K562 (cell line): ENCODE measurements around the gene APC2. TPM values are rescaled to one million over a fixed set of nuclear protein-coding genes. Genes with fewer than 3 reads are reported as not detected.
A peak's percentile ranks its signal among the peaks of the same experiment; 100 is the strongest.

Source experiments
- CREB3L1 ChIP-seq: fragments of 450-650 bp; IDR thresholded peaks from 2 replicates; pipeline ENCODE4 v1.6.1; 2014; ENCODE audit warnings: low read depth, mild to moderate bottlenecking, moderate library complexity, borderline replicate concordance
- DEAF1 ChIP-seq: fragments of 450-650 bp; formaldehyde crosslinking; IDR thresholded peaks from 2 replicates; pipeline ENCODE4 v1.4.0; 2020; ENCODE audit warnings: mild to moderate bottlenecking, moderate library complexity
- ELF1 ChIP-seq: fragments of 200-800 bp; sonication (Bioruptor generic); IDR thresholded peaks from 2 replicates; pipeline ENCODE4 v1.6.1; 2016; ENCODE audit warnings: missing genetic modification characterization, missing compliant biosample characterization
- HDAC8 ChIP-seq: fragments of 450-650 bp; IDR thresholded peaks from 2 replicates; pipeline ENCODE4 v1.6.1; 2016; ENCODE audit warnings: mild to moderate bottlenecking, missing genetic modification characterization, moderate library complexity, missing compliant biosample characterization
- HNRNPL ChIP-seq: fragments of 200-400 bp; formaldehyde crosslinking; IDR thresholded peaks from 2 replicates; pipeline ENCODE4 v1.6.1; 2017; ENCODE audit warnings: low read depth, mild to moderate bottlenecking, low read length
- KDM1A ChIP-seq, 2 experiments: fragments of 450-650 bp; IDR thresholded peaks; 2 replicates each; pipeline ENCODE4 v1.6.1; 2016; ENCODE audit warnings: mild to moderate bottlenecking in 2 of 2
- KLF13 ChIP-seq: fragments of 450-650 bp; IDR thresholded peaks from 2 replicates; pipeline ENCODE4 v1.6.1; 2016; ENCODE audit warnings: missing genetic modification characterization, low read depth, mild to moderate bottlenecking, missing compliant biosample characterization, moderate library complexity, borderline replicate concordance
- MBD2 ChIP-seq: sonication (generic); IDR thresholded peaks from 2 replicates; pipeline ENCODE4 v1.6.1; 2016; ENCODE audit warnings: low read depth, borderline replicate concordance
- NEUROD1 ChIP-seq: fragments of 150-350 bp; IDR thresholded peaks from 2 replicates; pipeline ENCODE4 v1.6.1; 2014; ENCODE audit warnings: borderline replicate concordance, low read length, low read depth; ENCODE audit not compliant: partially characterized antibody
- SAP30 ChIP-seq: fragments of 200-600 bp; sonication (generic); IDR thresholded peaks from 2 replicates; pipeline ENCODE4 v1.6.1; 2012; ENCODE audit warnings: borderline replicate concordance, low read depth, mild to moderate bottlenecking, moderate library complexity, low read length, control low read depth, inconsistent platforms; ENCODE audit not compliant: insufficient read depth, poor library complexity, severe bottlenecking
- TAF7 ChIP-seq: fragments of 450-650 bp; IDR thresholded peaks from 2 replicates; pipeline ENCODE4 v1.6.1; 2016; ENCODE audit warnings: missing genetic modification characterization, missing compliant biosample characterization
- TFAM ChIP-seq: fragments of 250-450 bp; sonication (Bioruptor Pico); conservative IDR thresholded peaks from 2 replicates; pipeline ENCODE4 v1.5.0; 2021; ENCODE audit warnings: mild to moderate bottlenecking, moderate library complexity
- ZC3H4 ChIP-seq: sonication (generic); formaldehyde crosslinking; IDR thresholded peaks from 2 replicates; pipeline ENCODE4 v1.9.0; 2021; ENCODE audit warnings: missing genetic modification reagents, borderline replicate concordance
- ZNF511 ChIP-seq: sonication (generic); formaldehyde crosslinking; IDR thresholded peaks from 2 replicates; pipeline ENCODE4 v1.8.0; 2022; ENCODE audit warnings: mild to moderate bottlenecking, missing genetic modification reagents
- polyA plus RNA-seq, 8 experiments: library from polyadenylated mRNA; depleted of rRNA in 4 of 8; stranded (reverse) in 5 of 8; unstranded in 3 of 8; fragments of >200 nt; fragmentation: Nextera tagmentation in 2 of 8; fragmentation: Illumina TruSeq in 1 of 8; extraction: Ambion mirVana in 2 of 8; extraction: Trizol in 1 of 8; gene quantifications; 2 replicates each; pipeline versions ENCODE4 v1.2.1 to v1.2.3, GENCODE V29; 2011 to 2014; ENCODE audit warnings: inconsistent platforms in 1 of 8, missing spikeins in 1 of 8
- total RNA-seq, 7 experiments: library from RNA; depleted of rRNA in 6 of 7; stranded (reverse); fragments of >200 nt in 6 of 7; fragmentation: Illumina TruSeq in 2 of 7; extraction: Trizol in 2 of 7; gene quantifications; 2 replicates each; pipeline versions ENCODE4 v1.2.1 to v1.2.3, GENCODE V29; 2011 to 2021; ENCODE audit warnings: low replicate concordance in 1 of 7
- TF ChIP-seq, protein P1 (sequence below): sonication (generic); formaldehyde crosslinking; IDR thresholded peaks from 2 replicates; pipeline ENCODE4 v1.9.0; 2022; ENCODE audit warnings: mild to moderate bottlenecking, missing genetic modification reagents
- TF ChIP-seq, protein P2 (sequence below): IDR thresholded peaks from 2 replicates; pipeline ENCODE4 v1.6.1; 2014; ENCODE audit warnings: antibody characterized with exemption
- TF ChIP-seq, protein P3 (sequence below), 2 experiments: fragments of 200-800 bp in 1 of 2; sonication (Bioruptor generic) in 1 of 2; sonication (generic) in 1 of 2; formaldehyde crosslinking in 1 of 2; IDR thresholded peaks in 1 of 2; conservative IDR thresholded peaks in 1 of 2; 2 replicates each; pipeline versions ENCODE4 v1.5.0 to v1.6.1; 2016 to 2020; ENCODE audit warnings: missing compliant biosample characterization in 1 of 2, missing genetic modification characterization in 1 of 2, missing genetic modification reagents in 1 of 2

Gene APC2
- total and polyA plus RNA-seq, 9 of the 15 experiments (the other 6 are each of a cell fraction or from before 2014, with no cell fraction given): 0.01 to 0.40 (median 0.05) TPM; not detected in 3

- TF ChIP-seq CREB3L1: peak; percentile 72
- TF ChIP-seq KDM1A (IDR thresholded peaks at IDR 0.05): 0 out of 4 replicates have a peak, but pooled peaks of 1 of the 2 experiments have one; percentile 16
- peak; percentile 84 for TF ChIP-seq HNRNPL
- TF ChIP-seq MBD2: peak; percentile 54; the same call in 1 of the 2 replicates
- TF ChIP-seq, protein P1, sequence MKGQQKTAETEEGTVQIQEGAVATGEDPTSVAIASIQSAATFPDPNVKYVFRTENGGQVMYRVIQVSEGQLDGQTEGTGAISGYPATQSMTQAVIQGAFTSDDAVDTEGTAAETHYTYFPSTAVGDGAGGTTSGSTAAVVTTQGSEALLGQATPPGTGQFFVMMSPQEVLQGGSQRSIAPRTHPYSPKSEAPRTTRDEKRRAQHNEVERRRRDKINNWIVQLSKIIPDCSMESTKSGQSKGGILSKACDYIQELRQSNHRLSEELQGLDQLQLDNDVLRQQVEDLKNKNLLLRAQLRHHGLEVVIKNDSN (CRISPR knock-in tag): peak; percentile 74
- peak; percentile 15; the same call in 1 of the 2 replicates for TF ChIP-seq TAF7 (tag)
- TF ChIP-seq ELF1: peak; percentile 87
- TF ChIP-seq, protein P2, sequence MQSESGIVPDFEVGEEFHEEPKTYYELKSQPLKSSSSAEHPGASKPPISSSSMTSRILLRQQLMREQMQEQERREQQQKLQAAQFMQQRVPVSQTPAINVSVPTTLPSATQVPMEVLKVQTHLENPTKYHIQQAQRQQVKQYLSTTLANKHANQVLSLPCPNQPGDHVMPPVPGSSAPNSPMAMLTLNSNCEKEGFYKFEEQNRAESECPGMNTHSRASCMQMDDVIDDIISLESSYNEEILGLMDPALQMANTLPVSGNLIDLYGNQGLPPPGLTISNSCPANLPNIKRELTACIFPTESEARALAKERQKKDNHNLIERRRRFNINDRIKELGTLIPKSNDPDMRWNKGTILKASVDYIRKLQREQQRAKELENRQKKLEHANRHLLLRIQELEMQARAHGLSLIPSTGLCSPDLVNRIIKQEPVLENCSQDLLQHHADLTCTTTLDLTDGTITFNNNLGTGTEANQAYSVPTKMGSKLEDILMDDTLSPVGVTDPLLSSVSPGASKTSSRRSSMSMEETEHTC: peak; percentile 50
- 0 out of 2 replicates have a peak, but pooled peaks have one; percentile 28 for TF ChIP-seq KLF13 (tag)
- no peak for TF ChIP-seq ZC3H4 (CRISPR knock-in tag)
- peak; percentile 83; the same call in 1 of the 2 replicates for TF ChIP-seq ZNF511
- peak; percentile 17 for TF ChIP-seq SAP30
- no peak for TF ChIP-seq TFAM (CRISPR knock-in tag)
- 0 out of 2 replicates have a peak, but pooled peaks have one; percentile 69 for TF ChIP-seq HDAC8 (tag)
- peak; percentile 30 for TF ChIP-seq NEUROD1
- TF ChIP-seq, protein P3, sequence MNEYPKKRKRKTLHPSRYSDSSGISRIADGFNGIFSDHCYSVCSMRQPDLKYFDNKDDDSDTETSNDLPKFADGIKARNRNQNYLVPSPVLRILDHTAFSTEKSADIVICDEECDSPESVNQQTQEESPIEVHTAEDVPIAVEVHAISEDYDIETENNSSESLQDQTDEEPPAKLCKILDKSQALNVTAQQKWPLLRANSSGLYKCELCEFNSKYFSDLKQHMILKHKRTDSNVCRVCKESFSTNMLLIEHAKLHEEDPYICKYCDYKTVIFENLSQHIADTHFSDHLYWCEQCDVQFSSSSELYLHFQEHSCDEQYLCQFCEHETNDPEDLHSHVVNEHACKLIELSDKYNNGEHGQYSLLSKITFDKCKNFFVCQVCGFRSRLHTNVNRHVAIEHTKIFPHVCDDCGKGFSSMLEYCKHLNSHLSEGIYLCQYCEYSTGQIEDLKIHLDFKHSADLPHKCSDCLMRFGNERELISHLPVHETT (CRISPR knock-in tag; conservative IDR thresholded peaks at IDR 0.05 in 1 of 2, IDR thresholded peaks at IDR 0.05 in 1 of 2): 0 out of 4 replicates have a peak, but pooled peaks of 1 of the 2 experiments have one; percentile 37
- TF ChIP-seq DEAF1 (CRISPR knock-in tag): 0 out of 2 replicates have a peak, but pooled peaks have one; percentile 22
Observed at GRCh38 chr19:1503089-1503924, 53.4 kb downstream of the APC2 start (continued).
